ENCODE results near the gene GRIA2.

GRCh38 chr4:157312702-157313101 is 92.2 kb downstream of the GRIA2 start:
- TF ChIP-seq CTCF (conservative IDR thresholded peaks at IDR 0.05) (no peak), ZFX (IDR thresholded peaks at IDR 0.05) (no peak)
